HepG2 (cell line): ENCODE measurements around the gene RHBDD1. TPM values are rescaled to one million over a fixed set of nuclear protein-coding genes. Genes with fewer than 3 reads are reported as not detected.

ENCODE experiments used
- AGO2 ChIP-seq: fragments of 200-400 bp; formaldehyde crosslinking; optimal IDR thresholded peaks from 2 replicates; pipeline ENCODE3; 2017; ENCODE audit warnings: mild to moderate bottlenecking, low read depth, low read length, moderate library complexity
- ARID2 ChIP-seq: sonication (generic); formaldehyde crosslinking; IDR thresholded peaks from 2 replicates; pipeline ENCODE4 v1.8.1; 2022; ENCODE audit warnings: mild to moderate bottlenecking, missing genetic modification reagents, borderline replicate concordance
- ATF4 ChIP-seq, 2 experiments: fragments of 450-650 bp in 1 of 2; sonication (generic) in 1 of 2; formaldehyde crosslinking; IDR thresholded peaks; 2 replicates each; pipeline versions ENCODE4 v1.5.0 to v1.8.0; 2020 to 2022; ENCODE audit warnings: mild to moderate bottlenecking in 1 of 2, missing genetic modification reagents in 1 of 2
- ATF6 ChIP-seq: sonication (generic); formaldehyde crosslinking; conservative IDR thresholded peaks from 2 replicates; pipeline ENCODE4 v1.4.0; 2020; ENCODE audit warnings: missing genetic modification reagents
- CENPX ChIP-seq: sonication (generic); formaldehyde crosslinking; IDR thresholded peaks from 2 replicates; pipeline ENCODE4 v1.9.0; 2021; ENCODE audit warnings: mild to moderate bottlenecking, missing genetic modification reagents, moderate library complexity
- CHCHD3 ChIP-seq: sonication (generic); formaldehyde crosslinking; IDR thresholded peaks from 2 replicates; pipeline ENCODE4 v1.8.0; 2022; ENCODE audit warnings: mild to moderate bottlenecking, missing genetic modification reagents, moderate library complexity
- EHMT2 ChIP-seq: fragments of 200-600 bp; sonication (generic); IDR thresholded peaks from 2 replicates; pipeline ENCODE4 v1.7.0; 2017; ENCODE audit warnings: antibody characterized with exemption, low read depth, low read length, borderline replicate concordance
- ETV5 ChIP-seq: IDR thresholded peaks from 2 replicates; pipeline ENCODE4 v1.6.1; 2018; ENCODE audit warnings: missing biosample characterization, missing genetic modification reagents, inconsistent platforms, borderline replicate concordance
- ETV6 ChIP-seq: sonication (generic); formaldehyde crosslinking; conservative IDR thresholded peaks from 2 replicates; pipeline ENCODE4 v1.4.0; 2020; ENCODE audit warnings: missing genetic modification reagents
- GATAD1 ChIP-seq: IDR thresholded peaks from 2 replicates; pipeline ENCODE4 v1.6.1; 2016; ENCODE audit warnings: missing genetic modification reagents, missing compliant biosample characterization
- GPBP1L1 ChIP-seq: sonication (generic); formaldehyde crosslinking; IDR thresholded peaks from 2 replicates; pipeline ENCODE4 v1.5.0; 2020; ENCODE audit warnings: mild to moderate bottlenecking, missing genetic modification reagents
- HNF4A ChIP-seq: sonication (generic); formaldehyde crosslinking; IDR thresholded peaks from 2 replicates; pipeline ENCODE4 v1.4.0; 2020; ENCODE audit warnings: missing genetic modification reagents
- HNRNPL ChIP-seq: fragments of 200-400 bp; formaldehyde crosslinking; IDR thresholded peaks from 2 replicates; pipeline ENCODE4 v1.6.1; 2017; ENCODE audit warnings: mild to moderate bottlenecking, low read depth, low read length
- HOXA3 ChIP-seq: sonication (generic); formaldehyde crosslinking; IDR thresholded peaks from 2 replicates; pipeline ENCODE4 v1.5.0; 2020; ENCODE audit warnings: missing genetic modification reagents
- MXI1 ChIP-seq: IDR thresholded peaks from 3 replicates; pipeline ENCODE4 v1.6.1; 2012; ENCODE audit warnings: low read depth, low read length, inconsistent platforms, borderline replicate concordance
- NFRKB ChIP-seq: fragments of 450-650 bp; IDR thresholded peaks from 2 replicates; pipeline ENCODE4 v1.6.1; 2017
- SALL1 ChIP-seq: sonication (generic); formaldehyde crosslinking; IDR thresholded peaks from 2 replicates; pipeline ENCODE4 v1.8.0; 2022; ENCODE audit warnings: mild to moderate bottlenecking, missing genetic modification reagents
- SMARCC2 ChIP-seq: fragments of 450-650 bp; IDR thresholded peaks from 2 replicates; pipeline ENCODE4 v1.6.1; 2017; ENCODE audit warnings: antibody characterized with exemption, mild to moderate bottlenecking
- SOX6 ChIP-seq, 2 experiments: fragments of 450-650 bp in 1 of 2; sonication (generic) in 1 of 2; formaldehyde crosslinking in 1 of 2; IDR thresholded peaks; 2 replicates each; pipeline versions ENCODE4 v1.4.0 to v1.6.1; 2017 to 2020; ENCODE audit warnings: antibody characterized with exemption in 1 of 2, mild to moderate bottlenecking in 1 of 2, missing genetic modification reagents in 1 of 2
- SPEN ChIP-seq: sonication (generic); formaldehyde crosslinking; IDR thresholded peaks from 2 replicates; pipeline ENCODE4 v1.5.1; 2020; ENCODE audit warnings: low read depth, mild to moderate bottlenecking, missing genetic modification reagents
- TOE1 ChIP-seq: sonication (generic); formaldehyde crosslinking; IDR thresholded peaks from 2 replicates; pipeline ENCODE4 v1.4.0; 2020; ENCODE audit warnings: mild to moderate bottlenecking, missing genetic modification reagents
- ZBTB3 ChIP-seq: sonication (generic); formaldehyde crosslinking; IDR thresholded peaks from 2 replicates; pipeline ENCODE4 v1.4.0; 2020; ENCODE audit warnings: low read depth, mild to moderate bottlenecking, moderate library complexity, missing genetic modification reagents, borderline replicate concordance
- ZMAT3 ChIP-seq: sonication (generic); formaldehyde crosslinking; conservative IDR thresholded peaks from 2 replicates; pipeline ENCODE4 v1.7.0; 2021; ENCODE audit warnings: missing genetic modification reagents
- ZNF34 ChIP-seq: sonication (generic); formaldehyde crosslinking; IDR thresholded peaks from 2 replicates; pipeline ENCODE4 v1.4.0; 2020; ENCODE audit warnings: mild to moderate bottlenecking, missing genetic modification reagents, borderline replicate concordance
- ZNF501 ChIP-seq: sonication (generic); formaldehyde crosslinking; IDR thresholded peaks from 2 replicates; pipeline ENCODE4 v1.5.1; 2020; ENCODE audit warnings: mild to moderate bottlenecking, moderate library complexity, missing genetic modification reagents
- ZNF557 ChIP-seq: sonication (generic); formaldehyde crosslinking; IDR thresholded peaks from 2 replicates; pipeline ENCODE4 v1.4.0; 2020; ENCODE audit warnings: missing genetic modification reagents
- ZNF577 ChIP-seq: sonication (generic); formaldehyde crosslinking; IDR thresholded peaks from 2 replicates; pipeline ENCODE4 v1.4.0; 2020; ENCODE audit warnings: mild to moderate bottlenecking, low read depth, missing genetic modification reagents, borderline replicate concordance
- ZNF883 ChIP-seq: sonication (generic); formaldehyde crosslinking; IDR thresholded peaks from 2 replicates; pipeline ENCODE4 v1.5.1; 2020; ENCODE audit warnings: mild to moderate bottlenecking, missing genetic modification reagents; ENCODE audit errors: not compliant biosample characterization
- polyA plus RNA-seq, 8 experiments: library from polyadenylated mRNA; depleted of rRNA in 3 of 8; stranded (reverse) in 7 of 8; unstranded in 1 of 8; fragments of >200 nt; fragmentation: Illumina TruSeq in 4 of 8; extraction: Trizol in 4 of 8; gene quantifications; 2 replicates each; pipeline versions ENCODE4 v1.2.1 to v1.2.3, GENCODE V29; 2011 to 2016; ENCODE audit warnings: low read depth in 4 of 8, missing spikeins in 1 of 8, mixed read lengths in 1 of 8; ENCODE audit not compliant: insufficient read depth in 1 of 8
- total RNA-seq, 5 experiments: library from RNA; depleted of rRNA; stranded (reverse); fragments of >200 nt; fragmentation: Illumina TruSeq; extraction: Trizol; gene quantifications; 2 replicates each; pipeline ENCODE4 v1.2.3, GENCODE V29; 2016; ENCODE audit warnings: low read depth in 1 of 5

RHBDD1 gene
- total and polyA plus RNA-seq, 2 of the 13 experiments (the other 11 are each of a cell fraction or from before 2014, with no cell fraction given), result 8.2 to 9.5 TPM

GRCh38 chr2:226835796-226836547, at the start of gene RHBDD1 (continued):
- TF ChIP-seq CENPX (CRISPR knock-in tag) (no peak), ZBTB3 (CRISPR knock-in tag) (no peak), ETV6 (CRISPR knock-in tag) (no peak), MXI1 (peak; percentile 11; the same call in 1 of the 3 replicates), NFRKB (no peak), CHCHD3 (CRISPR knock-in tag) (peak; percentile 93), HOXA3 (CRISPR knock-in tag) (peak; percentile 96), ZMAT3 (no peak), GATAD1 (peak; percentile 81), SMARCC2 (no peak), ARID2 (CRISPR knock-in tag) (no peak), ZNF883 (peak; percentile 96), ZNF501 (peak; percentile 80), ZNF557 (CRISPR knock-in tag) (no peak), SOX6 (IDR thresholded peaks at IDR 0.05) (no peak), SOX6 (CRISPR knock-in tag; IDR thresholded peaks at IDR 0.05) (peak; percentile 40; the same call in 1 of the 2 replicates), ATF4 (CRISPR knock-in tag; IDR thresholded peaks at IDR 0.05) (peak in 1 of 2 experiments; percentile 97; a peak in 2 of 4 replicates), HNRNPL (no peak), TOE1 (CRISPR knock-in tag) (no peak; the same call in 1 of the 2 replicates), ZNF577 (CRISPR knock-in tag) (no peak), SPEN (CRISPR knock-in tag) (peak; percentile 91), GPBP1L1 (no peak), HNF4A (CRISPR knock-in tag) (no peak), ETV5 (no peak; the same call in none of the 2 replicates), ZNF34 (peak; percentile 45; the same call in 1 of the 2 replicates), AGO2 (peak; percentile 92), ATF6 (CRISPR knock-in tag) (no peak), SALL1 (CRISPR knock-in tag) (peak; percentile 74), EHMT2 (no peak)
